GM18867 (cell line): ENCODE data around the gene PGAM2.

Source experiments
- ATAC-seq: cut with Tn5 transposase; IDR thresholded peaks from one replicate; pipeline ENCODE4 v1.9.1; 2021; ENCODE audit warnings: mild to moderate bottlenecking, moderate library complexity; ENCODE audit not compliant: unreplicated experiment

Gene PGAM2

DNA sequence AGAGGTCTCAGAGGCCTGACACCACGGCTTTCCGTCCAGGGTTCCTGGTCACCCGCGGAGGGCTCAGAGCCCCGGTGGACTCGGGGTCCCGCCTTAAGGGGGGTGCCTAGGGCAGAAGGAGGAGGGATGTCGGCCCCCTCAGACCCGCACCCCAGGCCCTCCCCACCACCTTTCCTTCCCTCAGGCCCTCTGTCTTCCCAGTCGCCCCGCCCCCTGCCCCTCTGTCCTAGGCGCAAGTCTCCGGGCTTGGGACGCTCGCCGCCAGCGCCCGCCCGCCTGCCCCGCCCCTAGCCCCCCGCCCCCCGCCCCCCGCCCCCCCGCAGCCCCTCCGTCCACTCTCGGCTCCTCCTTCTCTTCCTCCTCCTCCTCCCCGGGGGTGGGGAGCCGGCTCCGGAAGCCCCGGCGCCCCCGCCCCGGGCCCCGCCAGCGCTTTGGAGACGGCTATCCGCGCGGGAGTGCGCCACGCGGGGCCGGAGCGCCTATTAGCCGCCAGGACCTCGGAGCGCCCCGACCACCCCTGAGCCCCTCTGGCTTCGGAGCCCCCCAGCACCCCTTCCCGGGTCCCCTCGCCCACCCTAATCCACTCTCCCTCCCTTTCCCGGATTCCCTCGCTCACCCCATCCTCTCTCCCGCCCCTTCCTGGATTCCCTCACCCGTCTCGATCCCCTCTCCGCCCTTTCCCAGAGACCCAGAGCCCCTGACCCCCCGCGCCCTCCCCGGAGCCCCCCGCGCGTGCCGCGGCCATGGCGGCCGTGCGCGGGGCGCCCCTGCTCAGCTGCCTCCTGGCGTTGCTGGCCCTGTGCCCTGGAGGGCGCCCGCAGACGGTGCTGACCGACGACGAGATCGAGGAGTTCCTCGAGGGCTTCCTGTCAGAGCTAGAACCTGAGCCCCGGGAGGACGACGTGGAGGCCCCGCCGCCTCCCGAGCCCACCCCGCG is 38.8 kb upstream of the PGAM2 start, which contains the start of gene AEBP1:
AEBP1 (plus strand) TSS at position 423 of the 937 bp plus-strand sequence; CDS start at position 744, 321 bp downstream.
- no peak for ATAC-seq

DNA sequence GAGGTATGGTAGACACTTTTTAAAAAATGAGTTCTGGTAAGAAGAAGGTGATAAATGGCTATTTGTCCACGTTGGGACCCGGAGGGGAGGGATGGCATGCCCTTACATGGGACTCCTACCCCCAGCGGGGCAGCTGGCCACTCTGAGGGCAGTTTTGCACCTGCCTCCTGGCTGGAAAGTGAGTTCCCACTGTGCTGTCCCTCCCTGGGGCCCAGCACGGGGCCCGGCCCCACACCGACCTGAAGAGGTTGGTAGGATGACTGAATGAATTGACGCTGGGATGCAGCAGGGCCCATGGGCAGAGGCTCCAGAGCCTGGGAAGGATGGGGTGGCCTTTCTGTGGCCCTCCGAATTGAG is 38.2 kb upstream of the PGAM2 start:
- no peak for ATAC-seq

DNA sequence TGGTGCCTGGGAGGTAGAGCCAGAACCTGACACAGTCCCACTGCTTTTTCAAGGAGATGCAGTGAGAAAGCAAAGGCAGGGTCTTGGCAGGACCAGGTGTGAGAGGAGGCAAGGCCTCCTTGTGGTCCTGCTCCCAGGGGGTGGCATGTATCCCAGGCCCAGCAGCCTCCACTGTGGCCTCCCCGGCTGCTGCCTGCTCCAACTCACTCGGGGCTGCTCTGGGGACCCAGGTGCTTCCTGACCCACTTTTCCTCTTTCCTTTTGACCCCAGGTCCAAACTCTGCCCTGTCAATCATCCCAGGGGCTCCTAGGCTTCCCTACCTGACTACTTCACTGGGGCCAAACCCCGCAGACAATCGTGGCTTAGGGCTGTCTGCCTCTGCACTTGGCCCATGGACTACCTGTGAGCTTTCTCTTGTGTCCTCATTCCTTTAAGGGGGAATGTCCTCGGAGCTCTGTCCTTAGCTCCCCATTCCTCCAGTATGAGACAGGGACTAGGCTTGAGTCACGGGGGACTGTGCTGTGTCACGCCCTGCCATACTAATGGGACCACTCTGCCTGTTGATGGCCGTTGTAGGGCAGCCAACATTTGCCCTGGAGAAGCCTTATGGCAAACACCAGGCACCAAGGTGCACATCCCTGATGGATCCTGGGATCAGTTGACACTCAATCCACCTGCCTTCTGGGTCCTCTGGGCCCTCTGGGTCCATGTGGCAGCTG is 37.6 kb upstream of the PGAM2 start:
- no peak for ATAC-seq

DNA sequence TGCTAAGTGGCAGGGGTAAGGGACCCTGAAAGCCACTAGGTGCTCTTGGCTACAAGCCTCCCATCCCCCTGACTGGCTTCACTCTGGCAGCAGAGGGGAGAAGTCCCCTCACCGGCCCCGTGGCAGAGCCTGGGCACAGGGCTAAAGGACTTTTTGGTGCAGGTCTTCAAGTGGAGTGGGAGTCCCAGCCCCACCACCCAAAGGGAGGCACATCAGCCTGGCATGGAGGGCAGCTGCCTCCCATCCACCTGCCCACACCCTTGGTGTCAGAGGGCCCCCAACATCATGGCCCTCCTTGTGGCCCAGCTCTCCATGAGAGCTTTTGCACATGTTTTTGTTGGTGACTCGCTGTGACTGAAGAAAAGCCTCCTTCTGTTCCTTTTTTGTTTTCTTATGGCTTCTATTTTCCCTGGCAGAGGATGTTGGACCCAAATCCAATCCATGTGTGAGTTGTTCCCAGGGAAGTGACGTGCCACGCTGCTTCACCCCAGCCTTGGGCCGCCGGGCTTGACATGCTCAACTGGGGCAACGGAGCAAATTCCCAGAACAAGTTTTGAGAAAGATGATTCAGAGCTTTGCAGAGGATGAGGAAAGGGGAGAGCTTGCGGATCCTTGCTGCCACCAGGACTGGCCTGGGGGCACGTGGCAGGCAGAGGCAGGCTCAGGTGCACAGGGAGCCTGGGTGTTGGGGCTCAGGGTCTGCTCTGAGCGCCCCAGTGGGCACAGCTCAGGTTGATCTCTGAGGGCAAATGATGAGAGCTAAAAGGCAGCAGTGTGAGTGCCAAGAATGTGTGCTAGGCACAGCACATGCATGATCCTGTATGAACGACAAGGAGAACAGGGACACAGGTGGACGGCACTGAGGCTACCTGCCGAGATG is 36.8 kb upstream of the PGAM2 start:
- ATAC-seq, result no peak

DNA sequence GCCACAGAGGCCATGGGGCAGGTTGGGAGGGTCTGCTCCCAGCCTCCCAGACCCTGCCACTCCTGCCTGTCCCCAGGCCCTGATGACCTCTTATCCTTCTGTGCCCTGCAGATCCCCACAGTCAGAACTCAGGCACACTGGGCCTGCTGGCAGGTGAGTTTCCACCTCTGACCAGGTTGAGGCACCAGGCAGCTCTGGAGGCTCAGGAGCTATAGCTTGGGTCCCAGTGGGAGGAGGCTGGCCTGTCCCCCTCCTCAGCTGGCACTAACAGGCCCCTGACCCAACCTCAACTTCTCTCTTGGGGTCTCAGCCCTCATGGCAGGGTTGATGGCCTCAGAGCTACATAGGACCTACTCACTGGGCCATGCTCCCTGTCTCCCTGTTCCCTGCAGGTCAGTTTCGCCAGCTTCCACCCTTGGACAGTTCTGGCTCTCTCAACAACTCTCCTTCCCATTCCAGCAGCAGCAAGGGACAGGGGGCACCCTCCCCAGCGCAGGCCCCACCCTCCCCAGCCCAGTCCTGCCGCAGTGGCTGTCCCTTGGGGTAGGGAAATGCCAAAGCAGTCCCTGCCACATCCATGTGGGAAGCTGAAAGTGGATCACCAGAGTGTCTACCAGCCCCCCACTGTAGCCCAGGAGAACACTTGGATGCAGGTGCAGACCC is 36.1 kb upstream of the PGAM2 start:
- no peak for ATAC-seq

DNA sequence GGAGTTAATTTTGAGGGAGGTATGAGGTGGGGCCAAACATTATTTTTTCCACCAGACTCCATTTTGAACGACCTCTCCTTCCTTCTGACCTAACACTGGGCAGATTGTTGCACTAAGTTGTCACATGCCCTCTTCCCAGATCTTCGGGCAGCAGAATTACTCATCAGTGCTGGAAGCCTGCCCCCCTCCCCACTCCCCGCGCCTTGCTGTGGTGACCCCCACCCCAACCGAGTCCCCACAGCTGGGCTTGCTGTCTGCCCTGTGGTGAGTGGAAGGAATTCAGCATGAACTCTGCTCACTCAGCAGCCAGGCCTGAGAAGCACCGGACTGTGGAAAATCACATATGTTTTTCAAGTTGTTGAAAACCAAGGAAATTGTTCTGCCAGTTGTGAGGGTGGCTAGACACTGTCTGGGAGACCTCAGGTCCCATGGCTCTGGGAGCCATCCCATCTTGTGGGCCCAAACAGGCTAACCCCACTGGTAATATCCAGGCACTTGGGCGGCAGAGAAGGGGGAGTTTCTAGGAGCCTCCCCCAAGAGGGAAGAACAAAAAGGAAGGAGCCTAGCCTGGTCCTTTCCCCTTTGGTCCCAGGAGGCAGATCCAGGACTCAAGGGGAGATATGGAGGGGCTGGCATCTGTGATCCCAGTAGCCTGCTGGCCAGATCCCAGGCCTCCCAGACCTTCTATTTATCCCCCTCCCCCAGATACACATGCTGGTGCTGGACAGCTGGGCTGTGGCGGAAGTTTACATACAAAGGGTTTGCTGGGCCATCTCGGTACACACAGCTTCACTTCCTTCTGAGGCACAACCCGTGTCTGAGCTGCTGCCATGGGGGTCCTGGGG is 35.3 kb upstream of the PGAM2 start:
- no peak for ATAC-seq

DNA sequence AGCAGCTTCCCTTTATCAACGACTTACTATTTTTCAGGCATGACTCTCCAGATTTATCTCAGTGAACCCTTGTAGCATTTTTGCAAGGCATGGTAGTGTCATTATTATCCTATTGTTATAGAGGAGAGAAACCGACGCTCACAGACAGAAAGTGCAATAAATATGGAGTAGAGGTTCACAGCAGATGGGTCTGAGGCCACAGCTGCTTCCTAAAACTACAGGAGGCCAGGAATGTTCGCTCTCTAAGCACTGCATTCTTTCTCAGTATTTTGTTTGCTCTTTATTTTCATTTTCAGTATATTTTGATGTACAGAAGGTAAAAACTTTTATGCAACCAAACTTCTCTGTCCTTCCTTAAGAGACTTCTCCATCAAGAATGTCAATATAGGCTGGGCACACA is 34.3 kb upstream of the PGAM2 start:
- ATAC-seq, result no peak

DNA sequence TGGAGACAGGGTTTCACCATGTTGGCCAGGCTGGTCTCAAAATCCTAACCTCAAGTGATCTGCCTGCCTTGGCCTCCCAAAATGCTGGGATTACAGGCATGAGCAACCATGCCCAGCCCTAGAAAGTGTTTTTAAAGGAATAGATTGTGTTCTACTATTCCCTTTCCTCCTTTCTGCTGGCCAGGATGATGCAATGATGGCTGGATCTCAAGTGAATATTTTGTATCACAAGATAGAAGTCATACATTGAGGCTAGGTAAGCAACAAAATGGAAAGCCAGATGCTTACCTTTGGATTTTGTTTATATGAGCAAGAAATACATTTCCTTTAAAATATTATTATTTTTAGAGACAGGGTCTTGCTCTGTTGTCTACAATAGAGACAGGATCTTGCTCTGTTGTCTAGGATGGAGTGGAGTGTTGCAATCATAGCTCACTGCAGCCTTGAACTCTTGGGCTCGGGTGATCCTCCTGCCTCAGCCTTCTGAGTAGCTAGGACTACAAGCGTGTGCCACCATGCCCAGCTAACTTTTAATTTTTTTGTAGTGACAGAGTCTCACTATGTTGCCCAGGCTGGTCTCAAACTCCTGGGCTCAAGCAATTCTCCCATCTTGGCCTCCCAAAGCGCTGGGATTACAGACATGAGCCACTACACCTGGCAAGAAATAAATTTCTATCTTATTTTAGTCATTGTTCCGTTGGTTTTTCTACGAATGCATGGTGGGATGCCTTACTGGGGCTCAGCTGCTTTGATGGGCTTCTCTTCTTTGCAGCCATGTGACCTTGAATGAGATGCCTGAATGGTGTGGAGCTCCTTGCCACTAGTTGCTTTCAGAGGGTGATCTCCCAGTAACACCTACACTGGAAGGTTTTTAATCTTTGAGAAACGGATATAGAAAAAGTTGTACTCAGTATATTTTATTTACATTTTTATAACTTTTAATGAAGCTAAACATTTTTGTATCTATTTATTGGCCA is 33.0 kb upstream of the PGAM2 start:
- ATAC-seq, result no peak

DNA sequence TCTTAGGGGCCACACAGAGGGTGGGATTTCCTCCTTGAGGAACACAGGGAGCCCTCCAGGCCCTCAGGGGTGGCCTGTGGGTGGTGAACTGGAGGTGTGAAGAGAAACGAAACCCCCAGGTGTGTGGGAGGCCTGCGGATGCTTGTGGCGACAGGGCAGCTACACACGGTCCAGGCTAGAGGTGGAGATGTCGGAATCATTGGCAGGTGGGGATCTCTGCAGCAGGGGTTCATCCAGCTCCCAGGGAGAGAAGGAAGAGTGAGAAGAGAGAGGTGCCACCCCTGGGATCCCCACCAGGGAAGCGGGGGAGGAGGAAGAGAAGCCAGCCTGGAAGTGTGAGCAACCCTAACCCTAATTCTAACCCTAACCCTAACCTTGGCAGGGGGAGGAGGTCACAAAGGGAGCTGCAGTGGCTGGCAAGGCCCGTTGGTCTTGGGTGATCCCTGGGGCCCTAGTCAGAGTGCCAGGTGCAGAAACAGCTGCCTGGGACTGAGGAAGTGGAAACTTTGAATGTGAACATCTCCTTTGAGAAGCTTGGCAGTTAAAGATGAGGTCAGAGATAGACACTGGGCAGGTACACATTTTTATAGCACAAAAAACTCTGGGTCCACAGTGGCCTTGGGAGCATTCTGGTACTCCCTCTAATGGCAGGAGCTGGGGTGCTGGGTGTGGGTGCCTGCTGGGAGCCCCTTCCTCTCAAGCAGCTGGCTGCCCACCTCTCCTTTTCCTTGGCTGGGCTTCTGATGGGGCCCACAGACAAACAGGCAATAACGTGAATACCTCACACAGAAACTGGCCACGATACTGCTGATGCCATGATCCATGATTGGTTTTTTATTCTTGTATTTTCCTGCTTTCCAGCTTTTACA is 31.9 kb upstream of the PGAM2 start:
- peak; percentile 75 for ATAC-seq

DNA sequence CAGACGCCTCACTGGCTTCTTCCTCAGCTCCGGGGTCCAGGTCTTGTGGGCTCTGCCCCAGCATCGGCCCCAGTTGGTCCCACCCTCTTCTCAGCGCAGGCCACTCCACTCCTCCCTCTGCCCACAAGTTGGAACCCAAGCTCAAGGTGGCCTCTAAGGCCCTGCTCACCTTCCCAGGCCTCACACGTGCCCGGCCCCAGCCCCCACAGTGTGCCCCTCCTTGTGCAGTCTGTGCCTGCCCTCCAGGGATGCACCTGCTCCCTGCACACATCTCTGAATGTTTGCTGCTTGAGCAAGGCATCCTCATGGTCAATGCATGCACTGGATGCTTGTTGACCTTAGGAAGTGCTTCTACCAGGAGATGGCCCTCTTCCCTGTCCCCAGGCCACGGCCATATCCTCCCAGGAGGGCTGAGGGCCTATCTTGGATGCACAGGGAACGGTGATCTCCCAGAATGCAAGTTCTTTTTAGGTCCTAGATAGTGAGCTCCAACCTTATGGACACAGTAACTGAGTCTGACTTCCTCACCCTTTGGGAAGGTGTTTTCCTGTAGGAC is 31.0 kb upstream of the PGAM2 start:
- no peak for ATAC-seq

DNA sequence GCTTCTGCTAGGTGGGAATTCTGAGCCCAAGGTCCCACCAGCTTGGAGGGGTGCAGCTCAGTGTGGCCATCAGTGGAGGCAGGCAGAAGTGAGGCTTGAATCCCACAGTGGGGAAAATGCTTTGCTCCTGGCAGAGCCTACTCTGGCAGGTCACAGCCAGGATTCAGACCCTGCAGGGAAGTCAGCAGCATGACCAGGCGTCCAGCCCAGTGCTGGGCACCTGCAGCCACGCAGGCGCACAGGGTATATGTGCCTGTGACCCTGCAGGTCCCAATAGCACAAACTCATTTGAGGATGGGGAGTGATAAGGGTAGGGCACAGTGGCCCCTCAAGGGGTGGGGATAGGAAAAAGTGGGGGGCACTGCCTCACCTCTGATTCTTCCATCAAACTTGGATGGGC is 30.4 kb upstream of the PGAM2 start:
- ATAC-seq, result no peak

DNA sequence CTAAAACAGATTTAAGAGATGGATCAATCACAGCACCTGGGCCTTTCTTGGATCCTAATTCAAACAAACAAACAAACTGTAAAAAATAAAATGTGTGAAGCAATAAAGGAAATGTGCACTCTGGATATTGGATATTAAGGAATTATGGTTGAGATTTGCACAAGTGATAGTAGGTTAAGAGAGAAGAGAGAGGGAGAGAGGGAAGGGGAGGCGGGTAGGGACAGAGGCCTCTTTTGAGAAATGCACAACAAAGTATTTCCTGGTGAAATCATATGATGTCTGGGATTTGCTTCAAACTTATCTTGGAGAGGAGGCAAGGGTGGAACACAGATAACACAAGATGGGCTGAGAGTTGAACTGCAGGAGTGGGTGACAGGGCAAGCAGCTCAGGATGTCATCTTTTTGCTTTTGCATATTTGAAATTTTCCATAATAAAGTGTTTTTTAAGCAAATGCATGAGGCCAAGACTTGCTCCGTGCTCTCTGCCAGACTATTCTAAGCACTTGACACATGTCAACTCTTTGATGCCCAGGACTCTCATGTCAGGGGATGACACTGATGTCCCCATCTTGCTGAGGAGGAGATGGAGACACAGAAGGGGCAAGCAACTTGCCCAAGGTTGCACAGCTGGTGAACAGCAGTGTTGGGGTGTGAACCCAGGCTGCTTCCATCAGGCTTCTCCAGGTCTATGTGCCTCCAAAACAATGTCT is 29.7 kb upstream of the PGAM2 start:
- no peak for ATAC-seq

DNA sequence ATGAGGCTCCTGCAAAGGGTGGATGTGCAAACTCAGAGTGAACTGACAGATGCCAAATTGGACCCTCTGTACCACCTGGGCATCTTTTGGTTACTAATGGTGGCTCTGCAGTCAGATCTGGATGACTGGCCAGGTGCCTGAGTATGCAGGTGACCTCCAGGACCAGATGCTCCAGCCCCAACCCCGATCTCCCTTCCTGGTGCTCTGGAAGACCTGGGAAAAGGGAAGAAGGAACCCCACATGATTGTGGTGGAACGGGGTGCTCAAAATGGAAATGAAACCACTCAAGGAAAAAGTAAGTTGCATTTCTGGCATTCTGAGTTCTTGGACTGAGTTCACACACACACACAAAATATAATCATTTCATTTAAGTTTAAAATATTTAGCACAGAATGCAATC is 29.0 kb upstream of the PGAM2 start:
- no peak for ATAC-seq

DNA sequence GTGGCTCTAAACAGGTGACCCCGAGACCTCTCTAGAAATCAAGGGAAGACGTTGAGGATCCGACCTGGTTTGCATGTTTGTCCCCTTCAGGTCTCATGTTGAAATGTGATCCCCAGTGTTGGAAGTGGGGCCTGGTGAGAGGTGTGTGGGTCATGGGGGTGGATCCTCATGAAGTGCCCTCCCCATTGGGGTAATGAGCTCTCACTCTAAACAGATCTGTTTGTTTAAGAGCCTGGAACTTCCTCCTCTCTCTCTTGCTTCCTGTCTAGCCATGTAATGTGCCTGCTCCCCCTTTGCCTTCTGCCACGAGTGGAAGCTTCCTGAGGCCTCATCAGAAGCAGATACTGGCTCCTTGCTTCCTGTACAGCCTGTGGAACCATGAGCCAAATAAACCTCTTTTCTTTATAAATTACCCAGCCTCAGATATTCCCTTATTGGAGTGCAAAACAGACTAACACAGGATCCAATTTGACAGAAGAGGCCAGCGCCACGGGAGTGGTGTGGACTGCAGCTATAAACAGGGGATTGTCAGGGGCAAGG is 27.8 kb upstream of the PGAM2 start:
- ATAC-seq, result no peak

DNA sequence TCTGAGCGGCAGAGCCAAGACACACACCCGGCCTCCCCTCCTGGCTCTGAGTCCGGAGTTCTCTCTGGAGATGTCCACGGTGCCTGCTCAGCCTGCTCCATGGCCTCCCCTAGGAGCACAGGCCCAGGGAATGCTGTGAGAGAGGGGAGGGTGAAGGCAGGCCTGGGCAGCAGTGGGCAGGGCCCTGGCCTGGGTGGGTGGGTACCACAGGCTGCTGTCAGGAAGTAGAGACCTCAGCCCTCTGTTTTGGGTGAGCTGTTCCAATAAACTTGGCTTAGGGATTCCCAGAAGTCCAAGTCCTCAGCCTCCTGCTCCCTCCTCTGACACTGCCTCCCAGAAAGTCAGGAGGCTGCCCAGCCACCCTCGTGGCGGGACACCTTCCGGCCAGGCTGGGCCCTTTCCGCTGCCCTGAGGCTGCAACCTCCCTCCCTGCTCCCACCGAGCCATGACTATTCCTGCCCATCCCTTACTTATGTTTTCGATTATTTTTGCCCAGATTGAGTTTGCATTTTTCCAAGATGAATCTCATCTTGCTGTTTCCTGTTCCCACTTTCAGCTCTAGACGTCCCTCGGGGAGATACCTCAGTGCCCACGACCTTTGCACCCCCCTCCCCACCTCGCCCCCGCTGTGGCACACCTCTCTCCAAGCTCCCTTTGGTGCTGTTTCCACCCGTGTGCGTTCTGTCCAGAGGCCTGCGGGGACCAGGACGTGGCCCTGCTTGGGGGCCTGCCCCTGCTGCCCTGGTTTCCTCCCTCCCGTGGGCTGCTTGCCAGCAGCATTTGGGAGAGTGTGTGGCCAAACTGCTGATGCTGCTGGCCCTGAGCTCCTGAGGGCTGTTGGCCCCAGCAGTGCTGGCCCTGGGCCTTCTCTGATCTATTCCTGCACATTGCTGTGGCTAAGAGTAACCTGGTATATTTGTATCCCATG is 22.8 kb upstream of the PGAM2 start:
- no peak for ATAC-seq
